Choroid plexus epithelial cell (primary cell): ENCODE measurements around the gene SAP30L.

Experiments used
- DNase-seq: peaks from one replicate; pipeline ENCODE4 v3.0.0-alpha.2; 2010; ENCODE audit warnings: low read depth
- H3K4me3 ChIP-seq: 2 replicates; pipeline ENCODE4 v1.5.1; 2011; ENCODE audit warnings: low read depth, mild to moderate bottlenecking, control low read depth, low read length, moderate library complexity
- CTCF ChIP-seq: conservative IDR thresholded peaks from 2 replicates; pipeline ENCODE4 v1.5.1; 2011; ENCODE audit warnings: low read depth, mild to moderate bottlenecking, control low read depth, inconsistent platforms, low read length, moderate library complexity

The SAP30L gene

DNA sequence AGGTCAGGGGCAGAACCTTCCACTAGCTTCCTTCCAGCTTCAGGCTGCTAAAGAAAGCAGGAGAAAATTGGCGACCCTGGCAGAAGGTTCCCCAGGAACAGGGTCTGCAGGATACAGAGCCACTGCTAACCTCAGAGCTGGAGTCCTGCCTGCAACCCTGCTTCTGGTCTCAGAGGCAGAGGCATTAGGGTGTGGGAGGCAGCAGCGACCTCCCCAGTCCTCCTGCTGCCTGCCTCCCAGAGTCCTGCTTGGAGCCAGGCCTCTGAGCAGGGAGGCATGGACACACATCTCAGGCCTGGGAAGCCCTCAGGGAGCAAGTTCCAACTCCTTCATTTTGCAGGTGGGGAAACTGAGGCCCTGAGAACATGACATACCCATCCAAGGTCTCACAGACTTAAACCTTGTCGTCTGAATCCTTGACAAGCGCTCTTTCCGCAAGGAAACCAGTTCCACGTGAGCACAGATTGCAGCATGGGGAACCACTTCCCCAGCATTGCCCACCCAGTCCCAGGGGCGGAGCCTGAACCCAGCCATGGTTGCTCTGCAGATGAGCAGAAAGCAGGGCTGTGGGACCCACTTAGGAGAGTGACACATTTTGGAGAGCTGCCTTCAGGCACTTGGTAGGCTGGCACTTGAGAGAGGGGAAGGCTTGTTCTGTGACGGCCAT, 60.4 kb downstream of the SAP30L start:
- H3K4me3 ChIP-seq, result no peak overlapping the region
- no peak for TF ChIP-seq CTCF
- no peak for DNase-seq

- no peak overlapping the region for H3K4me3 ChIP-seq
- no peak for DNase-seq
- no peak for TF ChIP-seq CTCF
These were observed 60.9 kb downstream of the SAP30L start for GRCh38 chr5:154506716-154507080.

DNA sequence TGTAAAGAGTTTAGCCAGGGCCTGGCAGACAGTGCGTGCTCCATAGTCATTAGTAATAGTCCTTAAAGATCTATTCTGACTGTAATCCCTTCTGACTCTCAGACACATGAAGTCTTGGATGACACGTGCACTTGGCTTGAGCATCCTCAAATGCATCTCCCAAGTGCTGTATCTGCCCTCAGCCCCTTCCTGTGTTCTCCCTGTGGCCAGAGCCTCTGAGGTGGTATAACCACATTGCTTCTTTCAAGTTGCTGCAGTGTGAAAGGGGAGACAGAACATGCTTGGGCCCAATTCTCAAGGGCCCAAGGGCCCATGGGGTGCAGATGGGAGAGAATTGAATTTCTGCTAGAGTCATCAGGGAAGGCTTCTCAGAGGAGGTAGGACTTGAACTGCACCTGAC, 62.3 kb downstream of the SAP30L start:
- no peak for TF ChIP-seq CTCF
- no peak for DNase-seq
- no peak overlapping the region for H3K4me3 ChIP-seq

- no peak overlapping the region for H3K4me3 ChIP-seq
- DNase-seq, result no peak
These were observed 64.2 kb downstream of the SAP30L start for GRCh38 chr5:154509784-154510555.

More at GRCh38 chr5:154509784-154510555, 64.2 kb downstream of the SAP30L start:
- TF ChIP-seq CTCF, result no peak
